ENCODE measurements around the gene FITM1.

Gene FITM1

GRCh38 chr14:24110523-24110922 is 19.9 kb upstream of the FITM1 start:
- H3K4me3 ChIP-seq (ENCODE audit: low read length in 2 of 2) = no peak overlapping the region
- no peak overlapping the region for H3K27ac ChIP-seq (ENCODE audit: low read length)

GRCh38 chr14:24113379-24113800 is 17.1 kb upstream of the FITM1 start:
- Histone ChIP-seq H3K4me1 (ENCODE audit: control insufficient read depth, insufficient read depth, low read length) (peaks cover 23% of the 10 kb centered on the region), H3K36me3 (ENCODE audit: control insufficient read depth in 2 of 2, insufficient read depth in 2 of 2, low read length in 2 of 2) (peaks cover 9 to 11% of the 10 kb centered on the region in 2 donors), H3K4me3 (ENCODE audit: low read length in 2 of 2) (peak overlapping the region; percentile 93 to 96), H3K9ac (ENCODE audit: low read length in 2 of 2) (peak overlapping the region; percentile 96 to 97), H3K9me3 (ENCODE audit: control insufficient read depth in 2 of 2, low read length in 2 of 2) (no peaks in the 10 kb centered on the region), H3K27ac (ENCODE audit: low read length) (peak overlapping the region; percentile 97), H3K27me3 (ENCODE audit: control insufficient read depth in 1 of 2, insufficient read depth in 2 of 2, low read length in 2 of 2) (no peaks in the 10 kb centered on the region)

More at GRCh38 chr14:24110523-24110922, 19.9 kb upstream of the FITM1 start:
- Histone ChIP-seq H3K36me3 (ENCODE audit: control insufficient read depth in 2 of 2, insufficient read depth in 2 of 2, low read length in 2 of 2) (no peaks in the 10 kb centered on the region), H3K27me3 (ENCODE audit: control insufficient read depth in 1 of 2, insufficient read depth in 2 of 2, low read length in 2 of 2) (no peaks in the 10 kb centered on the region), H3K4me1 (ENCODE audit: control insufficient read depth, insufficient read depth, low read length) (peaks cover 11% of the 10 kb centered on the region), H3K9me3 (ENCODE audit: control insufficient read depth in 2 of 2, low read length in 2 of 2) (no peaks in the 10 kb centered on the region), H3K9ac (ENCODE audit: low read length in 2 of 2) (no peak overlapping the region)

GRCh38 chr14:24113801-24114531 is 16.5 kb upstream of the FITM1 start:
- Histone ChIP-seq H3K9ac (ENCODE audit: low read length in 2 of 2) (peak overlapping the region; percentile 96 to 97), H3K27ac (ENCODE audit: low read length) (peak overlapping the region; percentile 97), H3K27me3 (ENCODE audit: control insufficient read depth in 1 of 2, insufficient read depth in 2 of 2, low read length in 2 of 2) (no peaks in the 10 kb centered on the region), H3K4me1 (ENCODE audit: control insufficient read depth, insufficient read depth, low read length) (peaks cover 18% of the 10 kb centered on the region), H3K36me3 (ENCODE audit: control insufficient read depth in 2 of 2, insufficient read depth in 2 of 2, low read length in 2 of 2) (peaks cover 15 to 17% of the 10 kb centered on the region in 2 donors), H3K4me3 (ENCODE audit: low read length in 2 of 2) (peak overlapping the region; percentile 93 to 96), H3K9me3 (ENCODE audit: control insufficient read depth in 2 of 2, low read length in 2 of 2) (no peaks in the 10 kb centered on the region)

GRCh38 chr14:24114532-24115421 is 15.7 kb upstream of the FITM1 start, which contains the start of the genes DCAF11 and NRL:
Gene DCAF11 (plus strand): TSS chr14:24114777. CDS start chr14:24115595, 818 bp downstream.
Gene NRL (minus strand): TSS chr14:24114949. CDS start chr14:24082848, 32,101 bp downstream.
- H3K9ac ChIP-seq (ENCODE audit: low read length in 2 of 2) = peak within 1 kb of the TSS; percentile 96 to 97
- no peaks in the 10 kb centered on the region for H3K9me3 ChIP-seq (ENCODE audit: control insufficient read depth in 2 of 2, low read length in 2 of 2)
- H3K27ac ChIP-seq (ENCODE audit: low read length) = peak within 1 kb of the TSS; percentile 97
- H3K4me1 ChIP-seq (ENCODE audit: control insufficient read depth, insufficient read depth, low read length) = peaks cover 18% of the 10 kb centered on the region
- no peaks in the 10 kb centered on the region for H3K27me3 ChIP-seq (ENCODE audit: control insufficient read depth in 1 of 2, insufficient read depth in 2 of 2, low read length in 2 of 2)
- peaks cover 23 to 25% of the 10 kb centered on the region in 2 donors for H3K36me3 ChIP-seq (ENCODE audit: control insufficient read depth in 2 of 2, insufficient read depth in 2 of 2, low read length in 2 of 2)
- peak within 1 kb of the TSS; percentile 93 to 96 for H3K4me3 ChIP-seq (ENCODE audit: low read length in 2 of 2)

- Histone ChIP-seq H3K4me3 (ENCODE audit: low read length in 2 of 2) (peak overlapping the region; percentile 93 to 96), H3K9me3 (ENCODE audit: control insufficient read depth in 2 of 2, low read length in 2 of 2) (no peaks in the 10 kb centered on the region), H3K9ac (ENCODE audit: low read length in 2 of 2) (peak overlapping the region; percentile 96 to 97), H3K27me3 (ENCODE audit: control insufficient read depth in 1 of 2, insufficient read depth in 2 of 2, low read length in 2 of 2) (no peaks in the 10 kb centered on the region), H3K36me3 (ENCODE audit: control insufficient read depth in 2 of 2, insufficient read depth in 2 of 2, low read length in 2 of 2) (peaks cover 25 to 28% of the 10 kb centered on the region in 2 donors), H3K4me1 (ENCODE audit: control insufficient read depth, insufficient read depth, low read length) (peaks cover 18% of the 10 kb centered on the region), H3K27ac (ENCODE audit: low read length) (peak overlapping the region; percentile 97)
These were observed 14.9 kb upstream of the FITM1 start for GRCh38 chr14:24115422-24116127.

- Histone ChIP-seq H3K4me1 (ENCODE audit: control insufficient read depth, insufficient read depth, low read length) (peaks cover 18% of the 10 kb centered on the region), H3K36me3 (ENCODE audit: control insufficient read depth in 2 of 2, insufficient read depth in 2 of 2, low read length in 2 of 2) (peaks cover 30 to 35% of the 10 kb centered on the region in 2 donors), H3K27ac (ENCODE audit: low read length) (no peak overlapping the region), H3K9ac (ENCODE audit: low read length in 2 of 2) (peak overlapping the region in 1 of 2 donors; percentile 97), H3K9me3 (ENCODE audit: control insufficient read depth in 2 of 2, low read length in 2 of 2) (no peaks in the 10 kb centered on the region), H3K27me3 (ENCODE audit: control insufficient read depth in 1 of 2, insufficient read depth in 2 of 2, low read length in 2 of 2) (no peaks in the 10 kb centered on the region), H3K4me3 (ENCODE audit: low read length in 2 of 2) (peak overlapping the region; percentile 40 to 93)
These were observed 14.2 kb upstream of the FITM1 start for GRCh38 chr14:24116128-24116814.

- Histone ChIP-seq H3K9me3 (ENCODE audit: control insufficient read depth in 2 of 2, low read length in 2 of 2) (no peaks in the 10 kb centered on the region), H3K27me3 (ENCODE audit: control insufficient read depth in 1 of 2, insufficient read depth in 2 of 2, low read length in 2 of 2) (no peaks in the 10 kb centered on the region), H3K4me1 (ENCODE audit: control insufficient read depth, insufficient read depth, low read length) (peaks cover 18% of the 10 kb centered on the region), H3K27ac (ENCODE audit: low read length) (no peak overlapping the region), H3K9ac (ENCODE audit: low read length in 2 of 2) (no peak overlapping the region), H3K4me3 (ENCODE audit: low read length in 2 of 2) (no peak overlapping the region), H3K36me3 (ENCODE audit: control insufficient read depth in 2 of 2, insufficient read depth in 2 of 2, low read length in 2 of 2) (peaks cover 36 to 38% of the 10 kb centered on the region in 2 donors)
These were observed 13.3 kb upstream of the FITM1 start for GRCh38 chr14:24117179-24117578.

GRCh38 chr14:24119691-24120090 is 10.8 kb upstream of the FITM1 start:
- Histone ChIP-seq H3K27me3 (ENCODE audit: control insufficient read depth in 1 of 2, insufficient read depth in 2 of 2, low read length in 2 of 2) (no peaks in the 10 kb centered on the region), H3K27ac (ENCODE audit: low read length) (no peak overlapping the region), H3K36me3 (ENCODE audit: control insufficient read depth in 2 of 2, insufficient read depth in 2 of 2, low read length in 2 of 2) (peaks cover 47 to 51% of the 10 kb centered on the region in 2 donors), H3K4me1 (ENCODE audit: control insufficient read depth, insufficient read depth, low read length) (peaks cover 18% of the 10 kb centered on the region), H3K9me3 (ENCODE audit: control insufficient read depth in 2 of 2, low read length in 2 of 2) (no peaks in the 10 kb centered on the region), H3K9ac (ENCODE audit: low read length in 2 of 2) (no peak overlapping the region), H3K4me3 (ENCODE audit: low read length in 2 of 2) (no peak overlapping the region)

- peaks cover 47 to 51% of the 10 kb centered on the region in 2 donors for H3K36me3 ChIP-seq (ENCODE audit: control insufficient read depth in 2 of 2, insufficient read depth in 2 of 2, low read length in 2 of 2)
- no peak overlapping the region for H3K9ac ChIP-seq (ENCODE audit: low read length in 2 of 2)
- no peaks in the 10 kb centered on the region for H3K9me3 ChIP-seq (ENCODE audit: control insufficient read depth in 2 of 2, low read length in 2 of 2)
- no peak overlapping the region for H3K27ac ChIP-seq (ENCODE audit: low read length)
- H3K4me3 ChIP-seq (ENCODE audit: low read length in 2 of 2) = no peak overlapping the region
- no peaks in the 10 kb centered on the region for H3K27me3 ChIP-seq (ENCODE audit: control insufficient read depth in 1 of 2, insufficient read depth in 2 of 2, low read length in 2 of 2)
- peaks cover 5% of the 10 kb centered on the region for H3K4me1 ChIP-seq (ENCODE audit: control insufficient read depth, insufficient read depth, low read length)
These were observed 9.2 kb upstream of the FITM1 start for GRCh38 chr14:24121210-24121609.

- no peaks in the 10 kb centered on the region for H3K27me3 ChIP-seq (ENCODE audit: control insufficient read depth in 1 of 2, insufficient read depth in 2 of 2, low read length in 2 of 2)
- peaks cover 47% of the 10 kb centered on the region in 2 donors for H3K36me3 ChIP-seq (ENCODE audit: control insufficient read depth in 2 of 2, insufficient read depth in 2 of 2, low read length in 2 of 2)
- no peak overlapping the region for H3K4me3 ChIP-seq (ENCODE audit: low read length in 2 of 2)
- no peak overlapping the region for H3K9ac ChIP-seq (ENCODE audit: low read length in 2 of 2)
- no peaks in the 10 kb centered on the region for H3K4me1 ChIP-seq (ENCODE audit: control insufficient read depth, insufficient read depth, low read length)
- no peaks in the 10 kb centered on the region for H3K9me3 ChIP-seq (ENCODE audit: control insufficient read depth in 2 of 2, low read length in 2 of 2)
- no peak overlapping the region for H3K27ac ChIP-seq (ENCODE audit: low read length)
These were observed 8.0 kb upstream of the FITM1 start for GRCh38 chr14:24122416-24122815.

Measured in stomach smooth muscle (tissue), 2 donors.